ENCODE results near the gene CHRNA1.

DNA sequence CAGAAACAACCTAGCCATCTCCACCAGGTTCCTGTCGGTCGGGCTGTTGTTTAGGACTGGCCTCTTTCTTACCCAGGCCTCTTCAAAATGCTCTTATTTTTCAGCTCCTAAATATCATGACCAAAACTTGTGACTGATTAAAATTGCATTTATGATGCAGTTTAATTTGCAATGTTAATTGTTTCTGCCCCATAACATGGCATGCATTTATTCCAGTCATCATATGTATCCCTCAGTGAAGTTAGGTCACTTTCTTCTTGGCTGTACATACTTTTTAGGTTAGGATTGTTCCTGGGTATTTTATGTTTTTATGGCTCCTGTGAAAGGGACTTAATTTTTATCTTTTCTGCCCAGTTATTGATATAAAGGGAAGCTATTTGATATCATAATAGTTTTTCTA is 50.6 kb downstream of the CHRNA1 start:
- TF ChIP-seq, protein P1, sequence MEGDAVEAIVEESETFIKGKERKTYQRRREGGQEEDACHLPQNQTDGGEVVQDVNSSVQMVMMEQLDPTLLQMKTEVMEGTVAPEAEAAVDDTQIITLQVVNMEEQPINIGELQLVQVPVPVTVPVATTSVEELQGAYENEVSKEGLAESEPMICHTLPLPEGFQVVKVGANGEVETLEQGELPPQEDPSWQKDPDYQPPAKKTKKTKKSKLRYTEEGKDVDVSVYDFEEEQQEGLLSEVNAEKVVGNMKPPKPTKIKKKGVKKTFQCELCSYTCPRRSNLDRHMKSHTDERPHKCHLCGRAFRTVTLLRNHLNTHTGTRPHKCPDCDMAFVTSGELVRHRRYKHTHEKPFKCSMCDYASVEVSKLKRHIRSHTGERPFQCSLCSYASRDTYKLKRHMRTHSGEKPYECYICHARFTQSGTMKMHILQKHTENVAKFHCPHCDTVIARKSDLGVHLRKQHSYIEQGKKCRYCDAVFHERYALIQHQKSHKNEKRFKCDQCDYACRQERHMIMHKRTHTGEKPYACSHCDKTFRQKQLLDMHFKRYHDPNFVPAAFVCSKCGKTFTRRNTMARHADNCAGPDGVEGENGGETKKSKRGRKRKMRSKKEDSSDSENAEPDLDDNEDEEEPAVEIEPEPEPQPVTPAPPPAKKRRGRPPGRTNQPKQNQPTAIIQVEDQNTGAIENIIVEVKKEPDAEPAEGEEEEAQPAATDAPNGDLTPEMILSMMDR (IDR thresholded peaks at IDR 0.05): no peak
- no peak for TF ChIP-seq POLR2A (IDR thresholded peaks at IDR 0.05)

All from lower leg skin (tissue), 3 donors.